Peyer's patch (tissue), 4 donors: ENCODE measurements around the gene WDR55. TPM values are rescaled to one million over a fixed set of nuclear protein-coding genes. Genes with fewer than 3 reads are reported as not detected.
"Not testable (repeated sequence)": the region's sequence is repeated elsewhere in the genome, so short reads cannot be mapped to it uniquely, and the experiment has no call there.

Experiments used
- DNase-seq, 3 donors: peaks; one replicate each; pipeline ENCODE4 v3.0.0-alpha.2; 2017 to 2019
- H3K27ac ChIP-seq, 4 donors: fragments of 200-600 bp; sonication (generic); one replicate each; pipeline ENCODE4 v1.5.1; 2016 to 2019
- H3K27me3 ChIP-seq, 2 donors: fragments of 200-600 bp; sonication (generic); one replicate each; pipeline ENCODE4 v1.5.1; 2019
- H3K36me3 ChIP-seq, 3 donors: fragments of 200-600 bp; sonication (generic); one replicate each; pipeline ENCODE4 v1.5.1; 2016 to 2019
- H3K4me1 ChIP-seq, 4 donors: fragments of 200-600 bp; sonication (generic); one replicate each; pipeline ENCODE4 v1.5.1; 2016 to 2019
- H3K4me3 ChIP-seq, 4 donors: fragments of 200-600 bp; sonication (generic); 1 replicate in 3 of 4; 2 replicates in 1 of 4; pipeline ENCODE4 v1.5.1; 2016 to 2019; ENCODE audit warnings: mild to moderate bottlenecking in 1 of 4
- H3K9me3 ChIP-seq, 4 donors: fragments of 200-600 bp; sonication (generic); one replicate each; pipeline ENCODE4 v1.5.1; 2016 to 2019; ENCODE audit warnings: mild to moderate bottlenecking in 1 of 4
- POLR2A ChIP-seq, 2 donors: fragments of 450-650 bp; IDR thresholded peaks; one replicate each; pipeline ENCODE4 v1.5.1; 2017; ENCODE audit warnings: antibody characterized with exemption in 2 of 2, mild to moderate bottlenecking in 2 of 2, moderate library complexity in 2 of 2
- small RNA-seq, 2 donors: library from RNA; depleted of rRNA; stranded (forward); fragments of <200 nt; gene quantifications; one replicate each; pipeline ENCODE3, GENCODE V24; 2016
- total RNA-seq, 4 donors: library from RNA; depleted of rRNA; stranded (reverse); fragments of >200 nt; gene quantifications; one replicate each; pipeline ENCODE4 v1.1.0, GENCODE V29; 2016
- TF ChIP-seq, protein P1 (sequence below), 6 experiments: fragments of 450-650 bp in 4 of 6; fragments of 200-600 bp in 2 of 6; sonication (generic) in 1 of 6; IDR thresholded peaks; one replicate each; pipeline ENCODE4 v1.5.1; 2017 to 2019; ENCODE audit warnings: antibody characterized with exemption in 6 of 6, mild to moderate bottlenecking in 3 of 6, moderate library complexity in 1 of 6

The WDR55 gene
- total RNA-seq, 4 donors from 2014 or later: 31.3 to 66.8 (median 39.7) TPM

DNA sequence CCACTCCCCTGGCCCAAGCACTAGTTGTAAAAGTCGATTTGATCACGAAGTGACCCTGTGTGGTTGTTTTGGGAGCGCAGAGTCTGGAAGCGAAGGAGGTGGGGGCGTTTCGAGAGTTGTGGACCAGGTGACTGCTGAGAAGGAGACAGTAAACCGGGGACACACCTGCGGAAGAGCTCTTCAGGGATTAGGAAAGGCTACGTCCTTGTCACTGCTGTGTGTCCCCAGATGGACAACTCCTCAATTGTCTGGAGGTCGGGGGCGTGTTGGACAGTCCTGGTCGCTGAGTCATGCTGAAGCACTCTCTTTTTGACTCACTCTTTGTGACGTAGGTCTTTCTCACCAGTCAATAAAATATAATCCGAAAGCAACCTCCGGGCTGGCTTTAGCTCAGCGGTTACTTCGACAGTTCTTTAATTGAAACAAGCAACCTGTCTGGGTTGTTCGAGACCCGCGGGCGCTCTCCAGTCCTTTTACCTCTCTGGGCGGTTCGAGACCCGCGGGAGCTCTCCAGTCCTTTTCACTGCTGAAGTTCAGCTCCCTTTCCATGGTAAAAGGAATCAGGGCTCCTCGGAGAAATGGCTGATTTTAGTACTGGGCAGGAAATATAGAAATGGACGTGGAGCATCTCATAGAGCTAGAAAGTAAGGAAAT, 46.3 kb downstream of the WDR55 start:
- peak overlapping the region; percentile 82 to 97 (median 84) for H3K27ac ChIP-seq
- peak; percentile 79 to 93 (median 82) for DNase-seq
- H3K9me3 ChIP-seq: no peaks in the 10 kb centered on the region
- peaks cover 0 to 4% (median 0%) of the 10 kb centered on the region in 4 donors for H3K4me1 ChIP-seq
- peak overlapping the region; percentile 46 to 76 (median 59) for H3K4me3 ChIP-seq
- peaks cover 0 to 3% (median 0%) of the 10 kb centered on the region in 3 donors for H3K36me3 ChIP-seq
- peak in 1 of 2 donors; percentile 64 for TF ChIP-seq POLR2A (IDR thresholded peaks at IDR 0.05)
- TF ChIP-seq, protein P1, sequence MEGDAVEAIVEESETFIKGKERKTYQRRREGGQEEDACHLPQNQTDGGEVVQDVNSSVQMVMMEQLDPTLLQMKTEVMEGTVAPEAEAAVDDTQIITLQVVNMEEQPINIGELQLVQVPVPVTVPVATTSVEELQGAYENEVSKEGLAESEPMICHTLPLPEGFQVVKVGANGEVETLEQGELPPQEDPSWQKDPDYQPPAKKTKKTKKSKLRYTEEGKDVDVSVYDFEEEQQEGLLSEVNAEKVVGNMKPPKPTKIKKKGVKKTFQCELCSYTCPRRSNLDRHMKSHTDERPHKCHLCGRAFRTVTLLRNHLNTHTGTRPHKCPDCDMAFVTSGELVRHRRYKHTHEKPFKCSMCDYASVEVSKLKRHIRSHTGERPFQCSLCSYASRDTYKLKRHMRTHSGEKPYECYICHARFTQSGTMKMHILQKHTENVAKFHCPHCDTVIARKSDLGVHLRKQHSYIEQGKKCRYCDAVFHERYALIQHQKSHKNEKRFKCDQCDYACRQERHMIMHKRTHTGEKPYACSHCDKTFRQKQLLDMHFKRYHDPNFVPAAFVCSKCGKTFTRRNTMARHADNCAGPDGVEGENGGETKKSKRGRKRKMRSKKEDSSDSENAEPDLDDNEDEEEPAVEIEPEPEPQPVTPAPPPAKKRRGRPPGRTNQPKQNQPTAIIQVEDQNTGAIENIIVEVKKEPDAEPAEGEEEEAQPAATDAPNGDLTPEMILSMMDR (IDR thresholded peaks at IDR 0.05): no peak
- no peaks in the 10 kb centered on the region for H3K27me3 ChIP-seq

DNA sequence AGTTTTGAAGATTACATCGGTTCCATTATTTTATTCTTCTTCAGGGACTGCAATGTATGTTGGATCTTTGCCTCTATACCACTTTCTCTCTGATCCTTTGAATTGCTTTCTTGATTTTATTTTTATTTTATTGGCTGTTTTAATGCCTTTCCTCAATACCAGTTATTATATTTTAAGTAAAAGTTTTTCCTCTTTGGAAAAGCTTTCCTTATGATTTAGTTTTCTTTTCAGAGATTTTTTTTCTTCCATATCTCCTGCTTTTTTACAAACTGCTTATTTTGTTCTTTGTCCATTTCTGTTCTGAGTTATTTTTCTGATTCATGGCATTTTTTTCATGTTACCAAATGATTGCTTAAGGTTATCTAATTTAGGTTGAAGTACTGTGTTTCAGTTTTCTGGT, 47.1 kb downstream of the WDR55 start:
- Histone ChIP-seq H3K27ac (peak overlapping the region in 2 of 4 donors; percentile 83 to 85), H3K4me3 (peak overlapping the region in 1 of 4 donors; percentile 50), H3K4me1 (peaks cover 0 to 4% (median 0%) of the 10 kb centered on the region in 4 donors), H3K36me3 (no peaks in the 10 kb centered on the region), H3K27me3 (no peaks in the 10 kb centered on the region), H3K9me3 (no peaks in the 10 kb centered on the region)
- no peak for DNase-seq
- TF ChIP-seq, protein P1 (IDR thresholded peaks at IDR 0.05): no peak
- no peak for TF ChIP-seq POLR2A (IDR thresholded peaks at IDR 0.05)

DNA sequence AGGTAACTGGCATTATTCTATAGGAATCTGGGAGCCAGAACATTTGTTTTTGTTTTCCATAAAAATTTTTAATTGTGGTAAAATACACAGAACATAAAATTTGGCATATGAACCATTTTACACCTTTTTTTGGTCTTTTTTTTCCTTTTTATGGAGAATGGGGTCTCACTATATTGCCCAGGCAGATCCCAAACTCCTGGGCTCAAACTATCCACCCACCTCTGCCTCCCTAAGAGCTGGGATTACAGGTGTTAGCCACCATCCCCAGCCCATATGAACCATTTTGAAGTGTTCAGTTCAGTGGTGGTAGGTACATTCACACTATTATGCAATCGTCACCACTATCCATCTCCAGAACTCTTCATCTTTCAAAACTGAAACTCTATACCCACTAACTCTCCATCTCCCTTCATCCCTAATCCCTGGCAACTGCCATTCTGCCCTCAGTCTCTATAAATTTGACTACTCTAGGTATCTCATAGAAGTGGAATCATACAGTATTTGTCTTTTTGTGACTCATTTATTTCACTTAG, 48.9 kb downstream of the WDR55 start:
- Histone ChIP-seq H3K36me3 (no peaks in the 10 kb centered on the region), H3K27ac (no peak overlapping the region), H3K27me3 (no peaks in the 10 kb centered on the region), H3K4me3 (no peak overlapping the region), H3K4me1 (peaks cover 0 to 4% (median 0%) of the 10 kb centered on the region in 4 donors), H3K9me3 (no peaks in the 10 kb centered on the region)
- no peak for DNase-seq
- TF ChIP-seq, protein P1 (IDR thresholded peaks at IDR 0.05): no peak
- TF ChIP-seq POLR2A (IDR thresholded peaks at IDR 0.05): no peak

DNA sequence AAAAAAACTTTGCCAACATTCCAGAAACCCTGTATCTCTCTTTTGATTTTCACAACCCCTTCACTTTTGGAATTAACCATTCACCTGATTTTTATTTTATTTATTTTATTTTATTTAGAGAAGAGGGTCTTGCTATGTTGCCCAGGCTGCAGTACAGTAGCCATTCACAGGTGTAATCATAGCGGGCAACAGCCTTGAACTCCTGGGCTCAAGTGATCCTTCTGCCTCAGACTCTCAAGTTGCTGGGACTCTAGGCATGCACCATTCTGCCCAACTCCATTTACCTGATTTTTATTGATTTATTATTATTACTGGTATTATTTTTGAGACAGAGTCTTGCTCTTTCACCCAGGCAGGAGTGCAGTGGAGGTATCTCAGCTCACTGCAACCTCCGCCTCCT, 51.5 kb downstream of the WDR55 start:
- not testable (repeated sequence) for H3K27ac ChIP-seq, H3K4me3 ChIP-seq, H3K27me3 ChIP-seq, H3K36me3 ChIP-seq, H3K9me3 ChIP-seq, H3K4me1 ChIP-seq, DNase-seq

DNA sequence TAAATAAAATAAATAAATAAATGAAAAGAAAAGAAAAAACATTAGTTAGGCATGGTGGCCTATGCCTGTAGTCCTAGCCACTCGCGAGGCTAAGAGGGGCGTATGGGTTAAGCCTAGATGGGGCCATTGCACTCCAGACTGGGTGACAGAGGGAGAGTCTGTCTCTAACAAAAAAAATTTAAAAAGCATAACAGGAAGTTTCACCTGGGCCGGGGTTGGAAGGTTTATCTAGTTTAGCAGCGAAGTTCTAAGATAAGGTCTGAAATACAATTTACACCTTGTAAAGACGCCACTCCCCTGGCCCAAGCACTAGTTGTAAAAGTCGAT, 53.5 kb downstream of the WDR55 start:
- H3K4me1 ChIP-seq: no peaks in the 10 kb centered on the region
- no peaks in the 10 kb centered on the region for H3K36me3 ChIP-seq
- DNase-seq: no peak
- H3K9me3 ChIP-seq: no peaks in the 10 kb centered on the region
- no peak for TF ChIP-seq POLR2A (IDR thresholded peaks at IDR 0.05)
- TF ChIP-seq, protein P1 (IDR thresholded peaks at IDR 0.05): no peak
- peak overlapping the region in 1 of 4 donors; percentile 32 for H3K4me3 ChIP-seq
- H3K27ac ChIP-seq: peak overlapping the region in 3 of 4 donors; percentile 17 to 72 (median 44)
- no peaks in the 10 kb centered on the region for H3K27me3 ChIP-seq

DNA sequence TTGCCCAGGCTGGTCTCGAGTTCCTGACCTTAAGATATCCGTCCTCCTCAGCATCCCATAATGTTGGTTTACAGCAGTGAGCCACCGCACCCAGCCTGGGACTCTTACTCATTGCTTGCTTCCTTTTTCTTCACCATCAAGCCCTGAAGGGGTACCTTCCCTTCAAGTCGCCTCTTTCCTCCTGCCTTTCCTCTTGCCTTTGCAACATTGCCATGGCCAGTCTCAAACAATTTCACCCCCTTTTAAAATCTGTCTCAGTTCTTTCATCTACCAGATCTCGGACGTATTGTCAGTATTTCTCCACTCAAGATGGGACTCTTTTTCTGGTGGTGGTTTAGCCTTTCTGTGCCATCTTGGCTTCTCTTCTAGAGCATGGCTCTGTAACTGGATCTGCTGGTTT, 56.0 kb downstream of the WDR55 start:
- not testable (repeated sequence) for H3K9me3 ChIP-seq, H3K27me3 ChIP-seq, H3K4me3 ChIP-seq, H3K4me1 ChIP-seq, H3K36me3 ChIP-seq, DNase-seq, H3K27ac ChIP-seq

DNA sequence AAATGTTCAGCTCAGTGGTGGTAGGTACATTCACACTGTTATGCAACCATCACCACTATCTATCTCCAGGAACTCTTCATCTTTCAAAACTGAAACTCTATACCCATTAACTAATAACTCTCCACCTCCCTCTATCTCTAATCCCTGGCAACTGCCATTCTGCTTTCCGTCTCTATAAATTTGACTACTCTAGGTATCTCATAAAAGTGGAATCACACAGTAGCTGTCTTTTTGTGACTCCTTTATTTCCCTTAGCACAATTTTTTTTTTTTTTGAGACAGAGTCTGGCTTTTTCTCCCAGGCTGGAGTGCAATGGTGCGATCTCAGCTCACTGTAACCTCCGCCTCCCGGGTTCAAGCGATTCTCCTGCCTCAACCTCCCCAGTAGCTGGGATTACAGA, 56.7 kb downstream of the WDR55 start:
- not testable (repeated sequence) for H3K9me3 ChIP-seq, H3K4me1 ChIP-seq, H3K36me3 ChIP-seq, DNase-seq, H3K27me3 ChIP-seq, H3K4me3 ChIP-seq, H3K27ac ChIP-seq

Small RNA genes within 50 kb of the gene (small RNA-seq; reads per million reads assigned to genes)
- gene VTRNA1-1 (67.7 to 83.6 reads per million in 2 donors), gene VTRNA1-2 (8.5 to 44.1 reads per million in 2 donors)

Other genes starting within 250 kb of the WDR55 start
- gene EIF4EBP3, start 117.2 kb upstream of the WDR55 start, total RNA-seq: 10 to 100 TPM in 3 of 4 donors, not detected in 1; 32.4 to 46.1 (median 32.9) TPM
- gene SRA1, start 107.4 kb upstream of the WDR55 start, total RNA-seq: 10 to 100 TPM; 19.8 to 38.6 (median 27.5) TPM
- 10 to 100 TPM; 21.7 to 78.5 (median 62.4) TPM for gene APBB3, start 100.3 kb upstream of the WDR55 start, total RNA-seq
- 10 to 100 TPM; 41.9 to 51.3 (median 49.9) TPM for gene SLC35A4, start 100.1 kb upstream of the WDR55 start, total RNA-seq
- gene CD14, start 31.7 kb upstream of the WDR55 start, total RNA-seq: 10 to 100 TPM in 2 of 4 donors, 1 to 10 TPM in 2; 3.3 to 16.0 (median 7.4) TPM
- 10 to 100 TPM; 21.9 to 90.9 (median 42.2) TPM for gene TMCO6, start 25.5 kb upstream of the WDR55 start, total RNA-seq
- gene NDUFA2, start 17.3 kb upstream of the WDR55 start, total RNA-seq: 10 to 100 TPM; 51.2 to 90.2 (median 69.6) TPM
- gene IK, start 17.1 kb upstream of the WDR55 start, total RNA-seq: 100 to 1,000 TPM in 1 of 4 donors, 10 to 100 TPM in 3; 40.5 to 167 (median 82.8) TPM
- 1 to 10 TPM in 3 of 4 donors, not detected in 1; 3.7 to 5.0 (median 3.8) TPM for gene DND1, start 8.7 kb downstream of the WDR55 start, total RNA-seq
- 10 to 100 TPM; 24.3 to 55.3 (median 46.1) TPM for gene HARS1, start 26.5 kb downstream of the WDR55 start, total RNA-seq
- 10 to 100 TPM; 21.5 to 49.6 (median 42.4) TPM for gene HARS2, start 26.6 kb downstream of the WDR55 start, total RNA-seq
- 10 to 100 TPM; 17.3 to 21.7 (median 21.1) TPM for gene ZMAT2, start 35.5 kb downstream of the WDR55 start, total RNA-seq
- gene PCDHA1, start 121.2 kb downstream of the WDR55 start, total RNA-seq: not detected
- gene PCDHA2, start 129.9 kb downstream of the WDR55 start, total RNA-seq: not detected
- under 1 TPM in 1 of 4 donors, not detected in 3; 0.27 TPM for gene PCDHA3, start 136.2 kb downstream of the WDR55 start, total RNA-seq
- gene PCDHA4, start 142.2 kb downstream of the WDR55 start, total RNA-seq: 1 to 10 TPM in 1 of 4 donors, under 1 TPM in 1, not detected in 2; 0.54 to 2.6 TPM
- under 1 TPM in 3 of 4 donors, not detected in 1; 0.27 to 0.88 (median 0.38) TPM for gene PCDHA5, start 156.7 kb downstream of the WDR55 start, total RNA-seq
- gene PCDHA6, start 163.1 kb downstream of the WDR55 start, total RNA-seq: under 1 TPM in 3 of 4 donors, not detected in 1; 0.35 to 0.57 (median 0.54) TPM
- gene PCDHA7, start 169.4 kb downstream of the WDR55 start, total RNA-seq: 1 to 10 TPM in 2 of 4 donors, under 1 TPM in 1, not detected in 1; 0.27 to 1.7 (median 1.2) TPM
- gene PCDHA8, start 176.3 kb downstream of the WDR55 start, total RNA-seq: 1 to 10 TPM in 1 of 4 donors, not detected in 3; 5.0 TPM
- gene PCDHA9, start 183.5 kb downstream of the WDR55 start, total RNA-seq: under 1 TPM in 1 of 4 donors, not detected in 3; 0.83 TPM
- gene PCDHA10, start 191.0 kb downstream of the WDR55 start, total RNA-seq: 1 to 10 TPM in 1 of 4 donors, under 1 TPM in 3; 0.38 to 5.8 (median 0.46) TPM
- gene PCDHA11, start 204.1 kb downstream of the WDR55 start, total RNA-seq: 1 to 10 TPM in 1 of 4 donors, under 1 TPM in 3; 0.27 to 5.8 (median 0.40) TPM
- 1 to 10 TPM in 1 of 4 donors, under 1 TPM in 2, not detected in 1; 0.27 to 1.1 (median 0.83) TPM for gene PCDHA12, start 210.4 kb downstream of the WDR55 start, total RNA-seq
- gene PCDHA13, start 217.2 kb downstream of the WDR55 start, total RNA-seq: 1 to 10 TPM in 1 of 4 donors, under 1 TPM in 1, not detected in 2; 0.27 to 3.3 TPM